GM10266 (cell line): ENCODE measurements around the gene GNG13.

Experiments
- DNase-seq: peaks from one replicate; pipeline ENCODE4 v3.0.0; 2012; ENCODE audit errors: extremely low spot score
- TF ChIP-seq, protein P1 (sequence below): IDR thresholded peaks from 2 replicates; pipeline ENCODE4 v1.5.1; 2012; ENCODE audit warnings: mild to moderate bottlenecking, low read depth; ENCODE audit not compliant: control insufficient read depth, insufficient read depth; ENCODE audit errors: missing control alignments

Gene GNG13

DNA sequence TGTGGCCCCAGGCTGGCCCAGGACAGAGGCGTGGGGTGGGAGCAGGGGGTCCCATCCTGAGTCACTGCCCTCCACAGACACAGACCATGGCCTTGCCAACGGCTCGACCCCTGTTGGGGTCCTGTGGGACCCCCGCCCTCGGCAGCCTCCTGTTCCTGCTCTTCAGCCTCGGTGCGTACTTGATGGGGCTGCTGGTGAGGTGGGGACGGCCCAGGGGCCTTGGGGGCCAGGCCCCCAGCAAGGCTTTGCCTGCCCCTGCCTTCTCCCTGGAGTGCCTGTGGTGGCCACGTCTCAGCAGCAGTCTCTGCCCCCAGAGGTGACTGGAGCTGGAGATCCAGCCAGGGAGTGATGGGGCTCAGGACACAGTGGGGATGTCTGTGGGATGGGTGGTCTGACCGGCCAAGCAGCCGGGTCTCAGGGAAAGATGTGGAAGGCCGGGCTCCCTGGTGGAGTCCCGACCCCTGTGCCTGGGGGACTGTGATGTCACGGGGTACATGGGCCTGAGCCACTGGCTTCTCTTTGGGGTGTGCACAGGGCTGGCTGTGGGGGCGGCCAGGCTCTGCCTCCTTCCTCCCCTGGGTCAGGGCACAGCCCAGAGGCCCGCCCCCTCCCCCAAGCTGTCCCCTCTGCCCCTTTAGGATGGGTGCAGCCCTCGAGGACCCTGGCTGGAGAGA lies 37.8 kb downstream of the GNG13 start:
- TF ChIP-seq, protein P1, sequence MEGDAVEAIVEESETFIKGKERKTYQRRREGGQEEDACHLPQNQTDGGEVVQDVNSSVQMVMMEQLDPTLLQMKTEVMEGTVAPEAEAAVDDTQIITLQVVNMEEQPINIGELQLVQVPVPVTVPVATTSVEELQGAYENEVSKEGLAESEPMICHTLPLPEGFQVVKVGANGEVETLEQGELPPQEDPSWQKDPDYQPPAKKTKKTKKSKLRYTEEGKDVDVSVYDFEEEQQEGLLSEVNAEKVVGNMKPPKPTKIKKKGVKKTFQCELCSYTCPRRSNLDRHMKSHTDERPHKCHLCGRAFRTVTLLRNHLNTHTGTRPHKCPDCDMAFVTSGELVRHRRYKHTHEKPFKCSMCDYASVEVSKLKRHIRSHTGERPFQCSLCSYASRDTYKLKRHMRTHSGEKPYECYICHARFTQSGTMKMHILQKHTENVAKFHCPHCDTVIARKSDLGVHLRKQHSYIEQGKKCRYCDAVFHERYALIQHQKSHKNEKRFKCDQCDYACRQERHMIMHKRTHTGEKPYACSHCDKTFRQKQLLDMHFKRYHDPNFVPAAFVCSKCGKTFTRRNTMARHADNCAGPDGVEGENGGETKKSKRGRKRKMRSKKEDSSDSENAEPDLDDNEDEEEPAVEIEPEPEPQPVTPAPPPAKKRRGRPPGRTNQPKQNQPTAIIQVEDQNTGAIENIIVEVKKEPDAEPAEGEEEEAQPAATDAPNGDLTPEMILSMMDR, result no peak
- no peak for DNase-seq

DNA sequence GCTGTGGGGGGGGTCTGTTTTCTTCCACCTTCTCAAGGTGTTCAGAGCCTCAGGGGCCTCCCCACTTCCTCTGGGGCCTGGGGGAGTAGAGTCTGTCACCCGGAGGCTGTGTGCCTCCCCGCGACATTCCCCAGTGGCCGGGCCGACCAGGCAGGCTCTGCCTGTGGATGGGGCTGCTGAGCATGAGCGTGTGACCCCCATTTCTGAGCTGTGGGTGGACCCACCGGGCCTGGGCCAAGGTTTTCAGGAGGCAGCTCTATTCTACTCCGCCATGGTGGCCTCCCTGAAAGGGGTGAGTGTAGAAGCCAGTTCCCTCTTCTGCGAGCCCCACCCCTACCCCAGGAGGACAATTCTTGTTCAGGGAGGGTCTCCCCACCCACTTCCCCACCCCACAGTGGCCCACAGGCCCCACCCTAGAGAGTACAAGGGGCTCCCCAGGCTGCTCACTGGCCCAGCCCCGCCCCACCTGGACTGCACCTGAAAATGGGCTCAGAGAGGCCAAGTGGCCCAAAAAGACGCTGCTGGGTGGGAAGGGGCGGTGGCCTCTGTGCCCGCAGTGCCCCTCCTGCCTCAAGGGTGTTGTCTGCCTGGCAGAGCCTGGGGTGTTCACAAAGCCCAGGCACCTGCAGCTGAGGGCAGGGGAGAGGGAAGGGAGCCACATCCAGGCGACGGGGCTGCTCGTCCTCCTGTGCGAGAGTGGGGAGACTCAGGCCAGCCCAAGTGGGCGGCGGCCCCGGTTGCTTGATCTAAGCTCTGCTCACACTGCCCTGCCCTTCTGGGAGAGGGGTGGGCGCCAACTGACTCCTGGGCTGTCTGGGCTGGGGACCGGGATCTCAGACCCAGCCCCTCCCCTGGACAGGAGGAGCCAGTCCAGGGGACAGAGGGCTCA lies 38.7 kb downstream of the GNG13 start:
- TF ChIP-seq, protein P1, result no peak
- no peak for DNase-seq

DNA sequence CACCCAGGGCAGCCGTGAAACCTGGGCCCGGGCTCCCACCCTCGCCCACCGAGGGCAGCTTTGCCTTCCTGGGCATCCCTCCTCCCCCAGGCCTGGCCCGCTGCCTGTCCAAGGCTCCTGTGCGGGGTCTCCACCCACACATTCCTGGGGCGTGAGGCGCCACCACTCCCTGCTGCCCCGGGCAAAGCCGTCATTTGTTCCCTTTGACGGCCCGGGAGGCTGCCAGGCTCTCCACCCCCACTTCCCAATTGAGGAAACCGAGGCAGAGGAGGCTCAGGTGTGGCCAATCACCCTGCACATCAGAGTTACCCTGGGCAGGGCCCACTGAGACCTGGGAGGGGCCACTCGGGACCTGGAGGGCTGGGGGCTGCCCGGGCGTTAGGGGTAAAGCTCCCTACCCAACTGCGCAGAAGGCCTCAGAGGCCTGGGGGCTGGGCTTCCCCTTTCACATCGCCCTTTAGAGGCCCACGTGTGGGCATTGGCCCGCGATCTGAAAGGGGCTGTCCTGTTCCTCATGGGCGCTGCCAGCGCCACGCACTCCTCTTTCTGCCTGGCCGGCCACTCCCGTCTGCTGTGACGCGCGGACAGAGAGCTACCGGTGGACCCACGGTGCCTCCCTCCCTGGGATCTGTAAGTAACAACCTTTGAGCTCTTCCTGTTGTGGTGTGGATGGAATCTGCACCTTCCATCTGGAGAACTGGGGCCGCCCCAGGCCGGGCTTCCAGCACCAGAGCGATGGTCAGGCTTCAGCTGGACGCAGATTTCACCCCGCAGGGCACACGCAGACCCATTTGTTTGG lies 39.8 kb downstream of the GNG13 start, which contains the start of gene MSLN:
Gene MSLN (plus strand): TSS at position 190 of the 799 bp plus-strand sequence. CDS start 1,947 bp downstream, outside the sequence.
- no peak for DNase-seq
- TF ChIP-seq, protein P1, result no peak

DNA sequence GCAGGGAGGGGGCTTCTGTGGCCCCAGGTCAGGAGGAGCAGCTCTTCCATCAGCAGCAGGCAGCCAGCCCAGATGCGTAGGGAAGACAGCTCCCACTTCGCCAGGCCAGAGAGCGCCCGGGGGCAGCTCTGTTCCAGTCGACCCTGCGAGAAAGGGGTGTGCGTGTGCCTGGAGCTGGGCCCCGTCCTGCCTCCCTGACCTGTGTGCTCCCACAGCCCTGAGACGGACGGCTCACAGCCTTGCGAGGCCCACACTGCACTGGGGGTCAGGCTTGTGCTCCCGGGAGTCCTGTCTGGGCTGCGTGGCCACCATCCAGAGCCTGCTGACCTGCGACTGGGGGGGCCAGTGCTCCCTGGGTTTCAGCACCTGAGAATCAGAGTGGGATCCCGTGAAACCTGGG lies 40.5 kb downstream of the GNG13 start:
- no peak for DNase-seq
- TF ChIP-seq, protein P1, result no peak

DNA sequence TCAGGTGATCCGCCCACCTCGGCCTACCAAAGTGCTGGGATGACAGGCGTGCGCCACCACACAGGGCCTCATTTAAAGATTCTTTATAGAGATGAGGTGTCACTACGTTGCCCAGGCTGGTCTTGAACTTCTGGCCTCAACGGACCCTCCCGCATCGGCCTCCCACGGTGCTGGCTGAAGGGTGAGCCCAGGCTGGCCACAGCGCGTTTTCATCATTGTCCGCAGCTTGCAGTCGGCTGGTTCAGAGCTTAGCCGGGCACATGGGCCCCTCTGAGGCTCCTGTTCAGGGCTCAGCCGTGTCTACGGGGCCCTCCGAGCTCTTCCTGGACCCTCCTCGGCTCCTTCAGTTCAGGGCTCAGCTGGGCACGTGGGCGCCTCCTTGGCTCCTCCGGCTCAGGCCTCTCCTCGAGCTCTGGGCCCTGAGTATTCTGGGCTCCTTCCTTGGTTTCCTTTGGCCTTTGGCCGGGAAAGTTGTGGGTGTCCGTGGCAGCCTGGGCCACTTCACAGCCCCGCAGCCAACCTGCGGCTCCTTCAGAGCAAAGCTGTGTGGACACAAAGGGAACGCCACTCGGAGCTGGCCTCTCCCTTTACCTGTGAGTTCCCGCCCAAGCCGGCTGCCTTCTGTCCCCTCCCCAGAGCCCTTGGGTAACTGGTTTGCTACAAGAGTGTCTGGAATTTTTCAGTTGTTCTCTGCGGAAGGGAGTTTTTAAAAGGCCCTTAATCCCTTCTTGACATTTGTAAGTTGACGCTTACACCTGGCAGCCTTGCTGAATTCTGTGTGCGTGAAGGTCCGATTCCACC lies 41.2 kb downstream of the GNG13 start:
- DNase-seq, result no peak
- TF ChIP-seq, protein P1, result no peak

DNA sequence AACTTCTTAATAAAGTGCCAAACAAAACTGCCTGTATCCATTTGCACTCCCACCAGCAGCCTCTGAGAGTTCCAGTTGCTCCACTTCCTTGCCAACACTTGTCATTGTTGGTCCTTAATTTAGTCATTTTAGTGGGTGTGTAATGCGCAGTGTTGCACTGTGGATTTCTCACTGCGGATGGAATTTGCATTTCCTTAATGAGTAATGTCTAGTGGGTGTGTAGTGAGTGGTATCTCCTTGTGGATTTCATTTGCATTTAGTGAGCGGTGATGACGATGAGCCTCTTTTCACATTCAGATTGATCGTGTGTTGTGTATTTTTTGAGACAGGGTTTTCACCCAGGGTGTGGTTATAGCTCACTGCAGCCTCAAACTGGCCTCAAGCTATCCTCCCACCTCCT lies 44.1 kb downstream of the GNG13 start:
- no peak for DNase-seq

More for the DNA sequence above, 44.1 kb downstream of the GNG13 start:
- TF ChIP-seq, protein P1, result no peak
